Mesendoderm (in vitro differentiated cells): ENCODE results near the gene DLK2.
A peak's percentile ranks its signal among the peaks of the same experiment; 100 is the strongest.

Source experiments
- DNase-seq: peaks from one replicate; pipeline ENCODE4 v3.0.0; 2013
- H2AK5ac ChIP-seq: 2 replicates; pipeline ENCODE4 v1.6.1; 2013; ENCODE audit warnings: low read length, inconsistent platforms
- H2BK120ac ChIP-seq: 2 replicates; pipeline ENCODE4 v1.6.1; 2013; ENCODE audit warnings: low read depth, mild to moderate bottlenecking, low read length, moderate library complexity, mixed read lengths
- H2BK15ac ChIP-seq: replicated peaks from 2 replicates; pipeline ENCODE4 v1.6.1; 2013; ENCODE audit warnings: low read depth, mild to moderate bottlenecking, moderate library complexity
- H2BK5ac ChIP-seq: 2 replicates; pipeline ENCODE4 v1.6.1; 2013; ENCODE audit warnings: low read length, inconsistent platforms
- H3K18ac ChIP-seq: 2 replicates; pipeline ENCODE4 v1.6.1; 2013; ENCODE audit warnings: mild to moderate bottlenecking, low read length, mixed read lengths
- H3K23ac ChIP-seq: one replicate; pipeline ENCODE4 v1.6.1; 2013; ENCODE audit warnings: low read length
- H3K27ac ChIP-seq: 2 replicates; pipeline ENCODE4 v1.5.1; 2013; ENCODE audit warnings: low read depth, mild to moderate bottlenecking, inconsistent platforms, low read length, moderate library complexity
- H3K27me3 ChIP-seq: 2 replicates; pipeline ENCODE4 v1.6.1; 2013; ENCODE audit warnings: low read length, control low read depth, mild to moderate bottlenecking, inconsistent platforms; ENCODE audit not compliant: insufficient read depth, poor library complexity
- H3K36me3 ChIP-seq: 2 replicates; pipeline ENCODE4 v1.6.1; 2013; ENCODE audit warnings: low read length, inconsistent platforms; ENCODE audit not compliant: control insufficient read depth, insufficient read depth
- H3K4ac ChIP-seq: one replicate; pipeline ENCODE4 v1.6.1; 2013; ENCODE audit warnings: low read depth, mild to moderate bottlenecking, low read length, moderate library complexity
- H3K4me1 ChIP-seq: 2 replicates; pipeline ENCODE4 v1.6.1; 2013; ENCODE audit warnings: low read depth, low read length, inconsistent platforms; ENCODE audit not compliant: control insufficient read depth
- H3K4me2 ChIP-seq: 2 replicates; pipeline ENCODE4 v1.6.1; 2013; ENCODE audit warnings: low read length
- H3K4me3 ChIP-seq: 2 replicates; pipeline ENCODE4 v1.5.1; 2013; ENCODE audit warnings: mild to moderate bottlenecking, low read length
- H3K56ac ChIP-seq: one replicate; pipeline ENCODE4 v1.6.1; 2013; ENCODE audit warnings: low read length
- H3K79me1 ChIP-seq: 2 replicates; pipeline ENCODE4 v1.6.1; 2013; ENCODE audit warnings: low read length, inconsistent platforms
- H3K79me2 ChIP-seq: 2 replicates; pipeline ENCODE4 v1.6.1; 2013; ENCODE audit warnings: mild to moderate bottlenecking, low read length; ENCODE audit not compliant: control insufficient read depth, insufficient read depth
- H3K9ac ChIP-seq: 2 replicates; pipeline ENCODE4 v1.6.1; 2013; ENCODE audit warnings: low read length, inconsistent platforms
- H4K5ac ChIP-seq: one replicate; pipeline ENCODE4 v1.6.1; 2013; ENCODE audit warnings: low read length
- H4K8ac ChIP-seq: one replicate; pipeline ENCODE4 v1.6.1; 2013; ENCODE audit warnings: low read depth, mild to moderate bottlenecking, control low read depth, low read length, moderate library complexity
- WGBS: extraction: QIAGEN DNeasy Blood & Tissue Kit; methylation state at CpG from one replicate; pipeline ENCODE4 v1.1.7; 2013; ENCODE audit warnings: low lambda C conversion rate, missing lambda C conversion rate; ENCODE audit not compliant: insufficient coverage; ENCODE audit errors: extremely low coverage; 5-methylcytosine and 5-hydroxymethylcytosine counted together

DLK2 gene

DNA sequence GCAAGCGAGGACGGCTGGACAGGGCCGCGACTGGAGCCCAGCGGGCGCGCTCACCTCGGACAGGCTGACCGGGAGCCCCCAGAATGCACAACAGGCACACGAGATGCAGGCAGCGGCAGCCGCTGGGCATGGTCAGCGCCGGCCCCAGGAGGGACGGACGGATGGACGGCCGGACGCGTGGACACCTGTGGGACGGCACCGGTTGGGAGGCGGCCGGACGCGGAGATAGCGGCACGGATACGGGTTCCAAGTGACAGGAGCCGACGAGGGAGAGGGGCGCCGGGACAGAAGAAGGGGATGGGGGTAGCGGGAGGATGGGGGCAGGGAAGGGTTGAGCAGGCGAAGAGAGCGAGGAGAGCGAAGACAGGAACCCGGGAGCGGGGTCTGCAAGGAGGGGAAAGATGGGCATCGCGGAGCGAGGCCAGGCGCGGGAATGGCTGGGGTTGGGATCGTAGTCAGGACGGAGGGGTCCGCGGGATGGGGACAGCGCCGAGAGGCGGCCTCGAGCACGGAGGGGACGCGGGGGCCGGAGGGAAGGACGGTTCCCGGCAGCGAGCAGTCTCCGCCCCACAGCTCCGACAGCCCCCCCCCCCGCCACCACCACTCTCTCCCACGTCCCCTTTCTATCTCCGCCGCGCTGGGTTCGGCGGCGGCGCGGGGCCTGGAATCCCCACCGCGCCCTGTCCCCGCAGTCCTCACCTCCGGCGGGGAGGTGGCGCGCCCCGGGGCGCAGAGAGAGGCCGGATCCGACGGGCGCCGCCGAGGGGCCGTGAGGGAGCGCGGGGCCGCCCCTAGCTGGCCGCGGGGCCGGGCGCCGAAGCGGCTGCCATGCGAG, 435 bp downstream of the DLK2 start:
- no peaks in the 10 kb centered on the region for H3K79me1 ChIP-seq
- H2AK5ac ChIP-seq = no peak overlapping the region
- peak; percentile 81 for DNase-seq
- peak overlapping the region; percentile 17 for H3K4me3 ChIP-seq
- H3K9ac ChIP-seq = peak overlapping the region; percentile 23
- H3K27me3 ChIP-seq = peaks cover 6% of the 10 kb centered on the region
- no peak overlapping the region for H4K5ac ChIP-seq
- H3K4ac ChIP-seq = no peak overlapping the region
- no CpG with 5 or more reads among the region's 97 CpGs for WGBS
- H3K4me1 ChIP-seq = no peaks in the 10 kb centered on the region
- no peak overlapping the region for H2BK15ac ChIP-seq
- H3K27ac ChIP-seq = no peak overlapping the region
- H2BK120ac ChIP-seq = no peak overlapping the region
- H3K79me2 ChIP-seq = no peaks in the 10 kb centered on the region
- H3K36me3 ChIP-seq = no peaks in the 10 kb centered on the region
- no peak overlapping the region for H4K8ac ChIP-seq
- H3K4me2 ChIP-seq = peak overlapping the region; percentile 56
- H3K56ac ChIP-seq = peak overlapping the region; percentile 61
- no peak overlapping the region for H3K18ac ChIP-seq
- no peak overlapping the region for H2BK5ac ChIP-seq
- no peak overlapping the region for H3K23ac ChIP-seq

DNA sequence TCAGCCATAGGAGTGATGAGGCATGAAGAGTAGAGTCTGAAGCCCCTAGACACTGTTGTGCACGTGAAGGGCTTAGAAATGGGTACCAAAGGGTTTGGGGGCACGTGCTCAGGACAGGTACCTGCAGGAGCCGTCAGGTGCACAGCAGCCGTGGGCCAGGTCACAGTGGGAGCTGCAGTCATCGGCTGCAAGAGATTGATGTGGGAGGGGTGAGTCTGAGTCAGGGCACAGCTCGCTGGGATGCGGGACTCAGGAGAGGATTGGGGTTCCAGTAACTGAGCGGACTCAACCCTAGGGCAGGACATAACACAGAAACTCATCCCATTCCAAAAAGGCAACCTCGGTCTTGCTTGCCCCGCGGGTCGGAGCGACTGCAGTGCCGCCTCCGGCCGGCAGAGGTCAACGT, 1.1 kb downstream of the DLK2 start:
- Histone ChIP-seq H3K18ac (no peak overlapping the region), H4K8ac (no peak overlapping the region), H2BK5ac (no peak overlapping the region), H3K4me3 (no peak overlapping the region), H3K9ac (no peak overlapping the region), H3K4me2 (no peak overlapping the region), H3K4ac (no peak overlapping the region), H3K27me3 (peaks cover 6% of the 10 kb centered on the region), H3K56ac (no peak overlapping the region), H3K79me2 (no peaks in the 10 kb centered on the region), H3K36me3 (no peaks in the 10 kb centered on the region), H2BK15ac (no peak overlapping the region), H3K23ac (no peak overlapping the region), H2BK120ac (no peak overlapping the region), H4K5ac (no peak overlapping the region), H3K79me1 (no peaks in the 10 kb centered on the region), H2AK5ac (no peak overlapping the region), H3K27ac (no peak overlapping the region), H3K4me1 (no peaks in the 10 kb centered on the region)
- no CpG with 5 or more reads among the region's 17 CpGs for WGBS
- DNase-seq = no peak

DNA sequence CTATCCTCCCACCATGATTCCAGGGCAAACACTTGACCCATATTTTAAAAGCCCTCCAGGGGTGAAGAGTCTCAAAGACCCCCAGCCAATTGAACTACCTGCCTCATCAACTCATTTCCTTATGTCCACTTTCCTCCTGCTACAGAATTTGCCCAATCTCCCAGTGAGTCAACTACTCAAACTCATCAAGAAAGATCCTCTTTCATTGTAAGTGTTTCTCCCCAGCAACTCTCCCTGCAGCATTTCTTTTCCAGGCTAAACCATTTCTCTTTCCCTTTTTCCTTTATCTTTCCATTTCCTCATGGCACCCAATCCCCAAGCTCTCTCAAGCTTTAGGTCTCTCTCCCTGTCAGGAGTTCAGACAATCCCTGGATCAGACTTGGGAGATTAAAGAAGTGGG, 1.5 kb downstream of the DLK2 start:
- no peak overlapping the region for H3K27ac ChIP-seq
- H4K8ac ChIP-seq = no peak overlapping the region
- H3K23ac ChIP-seq = no peak overlapping the region
- H2BK5ac ChIP-seq = no peak overlapping the region
- no peak overlapping the region for H3K4ac ChIP-seq
- H3K9ac ChIP-seq = no peak overlapping the region
- DNase-seq = no peak
- H2BK15ac ChIP-seq = no peak overlapping the region
- H3K4me1 ChIP-seq = no peaks in the 10 kb centered on the region
- H3K4me3 ChIP-seq = no peak overlapping the region
- peaks cover 6% of the 10 kb centered on the region for H3K27me3 ChIP-seq
- no peak overlapping the region for H3K56ac ChIP-seq
- H3K4me2 ChIP-seq = no peak overlapping the region
- H3K36me3 ChIP-seq = no peaks in the 10 kb centered on the region
- H2AK5ac ChIP-seq = no peak overlapping the region
- H3K79me1 ChIP-seq = no peaks in the 10 kb centered on the region
- H3K18ac ChIP-seq = no peak overlapping the region
- no peak overlapping the region for H2BK120ac ChIP-seq
- no peaks in the 10 kb centered on the region for H3K79me2 ChIP-seq
- H4K5ac ChIP-seq = no peak overlapping the region

GRCh38 chr6:43452896-43453295, 2.5 kb downstream of the DLK2 start:
- no peak overlapping the region for H3K9ac ChIP-seq
- H3K56ac ChIP-seq = no peak overlapping the region
- no peak overlapping the region for H2AK5ac ChIP-seq
- H3K27ac ChIP-seq = no peak overlapping the region
- H3K23ac ChIP-seq = no peak overlapping the region
- H3K36me3 ChIP-seq = no peaks in the 10 kb centered on the region
- no peak overlapping the region for H2BK120ac ChIP-seq
- no peak overlapping the region for H4K8ac ChIP-seq
- H3K18ac ChIP-seq = no peak overlapping the region
- no peaks in the 10 kb centered on the region for H3K79me1 ChIP-seq
- H3K79me2 ChIP-seq = no peaks in the 10 kb centered on the region
- WGBS = no CpG with 5 or more reads among the region's 4 CpGs
- no peak overlapping the region for H4K5ac ChIP-seq
- no peak overlapping the region for H3K4ac ChIP-seq
- no peak for DNase-seq
- H3K4me3 ChIP-seq = no peak overlapping the region
- no peak overlapping the region for H2BK5ac ChIP-seq
- no peak overlapping the region for H3K4me2 ChIP-seq
- no peaks in the 10 kb centered on the region for H3K4me1 ChIP-seq
- no peak overlapping the region for H2BK15ac ChIP-seq
- peaks cover 6% of the 10 kb centered on the region for H3K27me3 ChIP-seq

DNA sequence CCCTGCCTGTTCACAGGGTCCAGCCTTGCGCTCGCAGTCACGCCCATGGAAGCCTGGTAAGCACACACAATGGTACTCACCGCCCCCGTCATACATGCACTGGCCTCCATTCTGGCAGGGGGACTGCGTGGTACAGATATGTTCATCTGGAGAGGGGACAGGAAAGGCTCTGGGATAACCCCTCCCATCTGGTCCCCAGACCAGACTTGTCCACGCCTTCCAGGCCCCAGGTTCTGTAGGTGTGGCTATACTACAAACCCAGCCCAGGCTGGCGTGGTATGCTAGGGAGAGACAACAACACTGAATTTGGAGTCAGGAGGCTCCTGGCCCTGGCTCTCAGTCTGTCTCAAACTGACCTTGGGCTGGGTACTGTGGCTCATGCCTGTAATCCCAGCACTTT, 3.4 kb downstream of the DLK2 start:
- Histone ChIP-seq H3K79me2 (no peaks in the 10 kb centered on the region), H3K9ac (no peak overlapping the region), H4K5ac (no peak overlapping the region), H3K4me1 (no peaks in the 10 kb centered on the region), H4K8ac (no peak overlapping the region), H2BK15ac (no peak overlapping the region), H3K36me3 (no peaks in the 10 kb centered on the region), H3K27ac (no peak overlapping the region), H3K56ac (no peak overlapping the region), H2AK5ac (no peak overlapping the region), H3K23ac (no peak overlapping the region), H2BK5ac (no peak overlapping the region), H3K4me3 (no peak overlapping the region), H3K18ac (no peak overlapping the region), H3K4me2 (no peak overlapping the region), H2BK120ac (no peak overlapping the region), H3K79me1 (no peaks in the 10 kb centered on the region), H3K4ac (no peak overlapping the region), H3K27me3 (peaks cover 6% of the 10 kb centered on the region)
- WGBS = no CpG with 5 or more reads among the region's 8 CpGs
- DNase-seq = no peak

DNA sequence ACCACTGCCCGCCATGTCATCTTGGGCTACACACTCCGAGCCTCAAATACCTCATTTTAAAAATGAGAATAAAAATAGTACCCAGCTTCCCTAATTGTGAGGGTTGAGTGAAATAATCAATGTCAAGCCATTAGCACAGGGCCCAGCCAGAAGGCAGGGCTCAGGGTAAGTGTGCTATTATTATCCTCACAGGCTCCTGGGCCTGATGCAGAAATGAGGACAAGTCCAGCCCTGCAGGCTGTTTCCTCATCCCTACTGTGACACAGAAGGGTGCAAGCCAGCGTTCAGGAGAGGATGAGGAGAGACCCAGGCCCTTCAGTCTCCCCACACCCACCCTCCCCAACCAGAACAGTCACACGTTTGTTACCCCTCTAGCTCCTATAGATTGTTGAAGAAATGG, 4.0 kb downstream of the DLK2 start:
- no CpG with 5 or more reads among the region's 4 CpGs for WGBS
- H2AK5ac ChIP-seq = no peak overlapping the region
- no peak overlapping the region for H3K27ac ChIP-seq
- H3K36me3 ChIP-seq = no peaks in the 10 kb centered on the region
- H2BK15ac ChIP-seq = no peak overlapping the region
- H3K79me1 ChIP-seq = no peaks in the 10 kb centered on the region
- H3K4me1 ChIP-seq = no peaks in the 10 kb centered on the region
- H3K4me3 ChIP-seq = no peak overlapping the region
- H4K8ac ChIP-seq = no peak overlapping the region
- H3K27me3 ChIP-seq = peaks cover 2% of the 10 kb centered on the region
- no peak overlapping the region for H3K23ac ChIP-seq
- H3K9ac ChIP-seq = no peak overlapping the region
- H2BK5ac ChIP-seq = no peak overlapping the region
- H3K56ac ChIP-seq = no peak overlapping the region
- no peak overlapping the region for H4K5ac ChIP-seq
- no peak overlapping the region for H3K18ac ChIP-seq
- DNase-seq = no peak
- H3K4me2 ChIP-seq = no peak overlapping the region
- no peak overlapping the region for H3K4ac ChIP-seq
- no peaks in the 10 kb centered on the region for H3K79me2 ChIP-seq
- H2BK120ac ChIP-seq = no peak overlapping the region
